DMS53 treated with DMSO at 0.1 percent for 48 hours (cell line): Measurements from ENCODE around the gene ATP1B1.
A peak's percentile ranks its signal among the peaks of the same experiment; 100 is the strongest.
"Not testable (repeated sequence)": the region's sequence is repeated elsewhere in the genome, so short reads cannot be mapped to it uniquely, and the experiment has no call there.

ENCODE experiments used
- DNase-seq: peaks from one replicate; lab custom pipeline; 2025; ENCODE audit not compliant: unreplicated experiment; lab: John Stamatoyannopoulos, UW

The ATP1B1 gene

GRCh38 chr1:169141356-169141755, 34.9 kb downstream of the ATP1B1 start:
- no peak for DNase-seq

GRCh38 chr1:169142129-169142528, 35.6 kb downstream of the ATP1B1 start:
- no peak for DNase-seq

- no peak for DNase-seq
Observed at GRCh38 chr1:169143346-169143745, 36.9 kb downstream of the ATP1B1 start.

- no peak for DNase-seq
Observed at GRCh38 chr1:169143984-169144383, 37.5 kb downstream of the ATP1B1 start.

GRCh38 chr1:169144941-169145626, 38.6 kb downstream of the ATP1B1 start:
- DNase-seq: no peak

- no peak for DNase-seq
Observed at GRCh38 chr1:169146576-169147214, 40.2 kb downstream of the ATP1B1 start.

- peak; percentile 92 for DNase-seq
Observed at GRCh38 chr1:169148472-169149252, 42.2 kb downstream of the ATP1B1 start.

GRCh38 chr1:169149555-169150286, 43.2 kb downstream of the ATP1B1 start:
- DNase-seq: no peak

GRCh38 chr1:169150641-169151337, 44.3 kb downstream of the ATP1B1 start:
- no peak for DNase-seq

GRCh38 chr1:169151338-169151837, 44.9 kb downstream of the ATP1B1 start:
- no peak for DNase-seq

GRCh38 chr1:169155675-169156074, 49.2 kb downstream of the ATP1B1 start:
- DNase-seq: no peak

- no peak for DNase-seq
Observed at GRCh38 chr1:169156580-169156979, 50.1 kb downstream of the ATP1B1 start.

GRCh38 chr1:169160845-169161495, 54.5 kb downstream of the ATP1B1 start:
- no peak for DNase-seq

GRCh38 chr1:169161496-169162194, 55.2 kb downstream of the ATP1B1 start:
- no peak for DNase-seq

- no peak for DNase-seq
Observed at GRCh38 chr1:169163059-169163458, 56.6 kb downstream of the ATP1B1 start.

- no peak for DNase-seq
Observed at GRCh38 chr1:169175461-169175860, 69.0 kb downstream of the ATP1B1 start.

- not testable (repeated sequence) for DNase-seq
Observed at GRCh38 chr1:169179431-169179830, 72.9 kb downstream of the ATP1B1 start.

GRCh38 chr1:169180174-169180573, 73.7 kb downstream of the ATP1B1 start:
- no peak for DNase-seq
